H9 (cell line): Measurements from ENCODE around the gene KIF26B. TPM values are rescaled to one million over a fixed set of nuclear protein-coding genes. Genes with fewer than 3 reads are reported as not detected.

ENCODE experiments used
- DNase-seq: peaks from one replicate; pipeline ENCODE4 v3.0.0-alpha.2; 2017
- H2AFZ ChIP-seq: one replicate; pipeline ENCODE4 v1.6.1; 2013; ENCODE audit warnings: mild to moderate bottlenecking, low read length, control low read depth, moderate library complexity
- H2AK5ac ChIP-seq: 2 replicates; pipeline ENCODE4 v1.6.1; 2013; ENCODE audit warnings: low read length, control low read depth, mixed read lengths; ENCODE audit not compliant: insufficient read length
- H2BK120ac ChIP-seq: one replicate; pipeline ENCODE4 v1.6.1; 2013; ENCODE audit warnings: low read depth, mild to moderate bottlenecking, low read length, control low read depth, inconsistent platforms; ENCODE audit not compliant: poor library complexity, severe bottlenecking
- H2BK12ac ChIP-seq: 2 replicates; pipeline ENCODE4 v1.6.1; 2013; ENCODE audit warnings: low read length, control low read depth, mixed read lengths, low read depth; ENCODE audit not compliant: insufficient read length
- H2BK15ac ChIP-seq: 2 replicates; pipeline ENCODE4 v1.6.1; 2013; ENCODE audit warnings: low read depth, low read length, control low read depth
- H2BK20ac ChIP-seq: one replicate; pipeline ENCODE4 v1.6.1; 2013; ENCODE audit warnings: low read depth, mild to moderate bottlenecking, low read length, control low read depth, inconsistent platforms; ENCODE audit not compliant: poor library complexity, severe bottlenecking
- H2BK5ac ChIP-seq: 2 replicates; pipeline ENCODE4 v1.6.1; 2013; ENCODE audit warnings: low read length, control low read depth, mixed read lengths; ENCODE audit not compliant: insufficient read length
- H3K14ac ChIP-seq: 2 replicates; pipeline ENCODE4 v1.6.1; 2013; ENCODE audit warnings: low read length, control low read depth; ENCODE audit not compliant: insufficient read depth
- H3K18ac ChIP-seq: 2 replicates; pipeline ENCODE4 v1.6.1; 2013; ENCODE audit warnings: low read depth, mild to moderate bottlenecking, mixed read lengths, low read length, control low read depth; ENCODE audit not compliant: insufficient read length
- H3K23ac ChIP-seq: 2 replicates; pipeline ENCODE4 v1.6.1; 2013; ENCODE audit warnings: low read length, control low read depth, mixed read lengths, low read depth; ENCODE audit not compliant: insufficient read length
- H3K23me2 ChIP-seq: 2 replicates; pipeline ENCODE4 v1.6.1; 2013; ENCODE audit warnings: low read depth, mild to moderate bottlenecking, mixed read lengths, low read length, control low read depth; ENCODE audit not compliant: insufficient read length, poor library complexity, severe bottlenecking
- H3K27ac ChIP-seq: 2 replicates; pipeline ENCODE4 v1.5.1; 2013; ENCODE audit warnings: low read length, control low read depth, mixed read lengths, low read depth; ENCODE audit not compliant: insufficient read length
- H3K27me3 ChIP-seq: 2 replicates; pipeline ENCODE4 v1.6.1; 2013; ENCODE audit warnings: low read length, control low read depth, inconsistent platforms; ENCODE audit not compliant: insufficient read depth
- H3K4ac ChIP-seq: 2 replicates; pipeline ENCODE4 v1.6.1; 2013; ENCODE audit warnings: low read depth, mild to moderate bottlenecking, control low read depth, inconsistent platforms, low read length, moderate library complexity
- H3K4me1 ChIP-seq: 2 replicates; pipeline ENCODE4 v1.6.1; 2013; ENCODE audit warnings: low read length, control low read depth, inconsistent platforms; ENCODE audit not compliant: insufficient read depth
- H3K4me2 ChIP-seq: 2 replicates; pipeline ENCODE4 v1.6.1; 2013; ENCODE audit warnings: low read length, control low read depth, mixed read lengths; ENCODE audit not compliant: insufficient read length, insufficient read depth
- H3K56ac ChIP-seq: 2 replicates; pipeline ENCODE4 v1.6.1; 2013; ENCODE audit warnings: low read depth, mild to moderate bottlenecking, mixed read lengths, low read length, control low read depth; ENCODE audit not compliant: insufficient read length
- H3K79me1 ChIP-seq: 2 replicates; pipeline ENCODE4 v1.6.1; 2013; ENCODE audit warnings: low read depth, mild to moderate bottlenecking, moderate library complexity, low read length, control low read depth, inconsistent platforms; ENCODE audit not compliant: insufficient read depth, poor library complexity, severe bottlenecking
- H3K79me2 ChIP-seq: 2 replicates; pipeline ENCODE4 v1.6.1; 2013; ENCODE audit warnings: low read length, control low read depth, inconsistent platforms; ENCODE audit not compliant: insufficient read depth
- H3K9ac ChIP-seq: 2 replicates; pipeline ENCODE4 v1.6.1; 2013; ENCODE audit warnings: low read length, control low read depth, mixed read lengths; ENCODE audit not compliant: insufficient read length; ENCODE audit errors: extremely low read depth
- H3K9me3 ChIP-seq: one replicate; pipeline ENCODE4 v1.6.1; 2013; ENCODE audit warnings: low read depth, low read length, inconsistent platforms; ENCODE audit not compliant: control insufficient read depth
- H3T11ph ChIP-seq: one replicate; pipeline ENCODE4 v1.6.1; 2013; ENCODE audit warnings: mild to moderate bottlenecking, low read length, control low read depth, inconsistent platforms
- H4K20me1 ChIP-seq: one replicate; pipeline ENCODE4 v1.6.1; 2013; ENCODE audit not compliant: control insufficient read depth, insufficient read length, insufficient read depth
- H4K5ac ChIP-seq: 2 replicates; pipeline ENCODE4 v1.6.1; 2013; ENCODE audit warnings: low read depth, mild to moderate bottlenecking, mixed read lengths, low read length, control low read depth; ENCODE audit not compliant: insufficient read length
- H4K8ac ChIP-seq: replicated peaks from 2 replicates; pipeline ENCODE4 v1.6.1; 2013; ENCODE audit warnings: low read length, control low read depth, mixed read lengths, low read depth; ENCODE audit not compliant: insufficient read length
- H4K91ac ChIP-seq: 2 replicates; pipeline ENCODE4 v1.6.1; 2013; ENCODE audit warnings: low read depth, mild to moderate bottlenecking, moderate library complexity, mixed read lengths, low read length, control low read depth; ENCODE audit not compliant: insufficient read length
- H3K27ac Mint-ChIP-seq, 3 experiments: 2 replicates in 2 of 3; 3 replicates in 1 of 3; pipeline ENCODE4 v1.8.0; 2020 to 2021; ENCODE audit warnings: mixed read lengths in 3 of 3, mild to moderate bottlenecking in 1 of 3, moderate library complexity in 1 of 3
- H3K27me3 Mint-ChIP-seq: 2 replicates; pipeline ENCODE4 v1.8.0; 2021; ENCODE audit warnings: low read depth, mild to moderate bottlenecking, moderate library complexity, mixed read lengths
- H3K36me3 Mint-ChIP-seq, 3 experiments: 2 replicates in 2 of 3; 3 replicates in 1 of 3; pipeline ENCODE4 v1.8.0; 2020 to 2021; ENCODE audit warnings: low read depth in 3 of 3, mixed read lengths in 3 of 3; ENCODE audit not compliant: insufficient read depth in 1 of 3
- H3K4me1 Mint-ChIP-seq, 2 experiments: 2 replicates each; pipeline ENCODE4 v1.8.0; 2020; ENCODE audit warnings: mixed read lengths in 2 of 2
- H3K4me3 Mint-ChIP-seq, 2 experiments: 2 replicates in 1 of 2; 3 replicates in 1 of 2; pipeline ENCODE4 v1.8.0; 2020 to 2021; ENCODE audit warnings: mild to moderate bottlenecking in 2 of 2, mixed read lengths in 2 of 2, moderate library complexity in 1 of 2
- H3K9me3 Mint-ChIP-seq, 2 experiments: 2 replicates in 1 of 2; 3 replicates in 1 of 2; pipeline ENCODE4 v1.8.0; 2020; ENCODE audit warnings: mild to moderate bottlenecking in 2 of 2, mixed read lengths in 2 of 2, moderate library complexity in 1 of 2
- WGBS: extraction: QIAGEN DNeasy Blood & Tissue Kit; methylation state at CpG from one replicate; pipeline ENCODE4 v1.1.7; 2013; ENCODE audit warnings: missing lambda C conversion rate, low lambda C conversion rate, mixed read lengths; ENCODE audit not compliant: insufficient read length; ENCODE audit errors: extremely low coverage; 5-methylcytosine and 5-hydroxymethylcytosine counted together
- total RNA-seq: library from RNA; stranded (reverse); gene quantifications from 2 replicates; pipeline ENCODE4 v1.2.1, GENCODE V29; 2021
- TF ChIP-seq, protein P1 (sequence below): fragments of 200-600 bp; sonication (generic); conservative IDR thresholded peaks from 3 replicates; pipeline ENCODE4 v1.8.0; 2021; ENCODE audit warnings: antibody characterized with exemption, mild to moderate bottlenecking

Gene KIF26B
- total RNA-seq, 1 experiment from 2014 or later: 0.13 TPM

DNA sequence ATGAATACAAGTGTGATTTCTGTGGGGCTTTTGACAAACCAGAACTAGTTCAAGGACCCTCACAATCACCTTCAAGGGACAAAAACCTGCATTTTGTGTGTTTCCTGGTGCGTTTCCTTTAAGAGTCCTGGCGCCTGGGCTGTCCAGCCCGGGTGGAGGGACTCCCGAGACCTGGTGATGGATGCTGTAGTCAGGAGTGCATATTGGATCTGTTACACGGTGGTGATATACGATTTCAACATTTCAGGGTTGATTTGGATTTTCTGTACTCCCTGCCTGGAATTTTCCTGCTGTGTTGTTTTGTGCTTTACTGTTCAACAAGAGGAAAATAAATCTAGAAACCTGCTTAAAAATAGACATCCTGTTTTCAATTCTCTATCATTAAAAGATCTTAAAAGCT is 162.0 kb downstream of the KIF26B start:
- WGBS: no CpG with 5 or more reads among the region's 6 CpGs

More for the DNA sequence above, 162.0 kb downstream of the KIF26B start:
- Histone ChIP-seq H3K4ac (no peak overlapping the region), H3K23ac (no peak overlapping the region), H2BK20ac (no peak overlapping the region), H3K18ac (no peak overlapping the region), H4K5ac (no peak overlapping the region), H3K79me2 (no peaks in the 10 kb centered on the region), H3K23me2 (no peaks in the 10 kb centered on the region), H2BK12ac (no peak overlapping the region), H3K9me3 (no peaks in the 10 kb centered on the region), H3K27ac (no peak overlapping the region), H3T11ph (no peak overlapping the region), H3K4me2 (no peak overlapping the region), H2BK5ac (no peak overlapping the region), H2AK5ac (no peak overlapping the region), H2AFZ (no peak overlapping the region), H4K8ac (no peak overlapping the region), H3K27me3 (no peaks in the 10 kb centered on the region), H4K20me1 (no peaks in the 10 kb centered on the region), H2BK120ac (no peak overlapping the region), H3K4me1 (peaks cover 2% of the 10 kb centered on the region; the same call in 1 of the 2 replicates), H3K79me1 (no peaks in the 10 kb centered on the region), H3K9ac (no peak overlapping the region), H3K14ac (no peak overlapping the region), H4K91ac (no peak overlapping the region), H2BK15ac (no peak overlapping the region), H3K56ac (no peak overlapping the region)
- peaks cover 30 to 34% of the 10 kb centered on the region in 2 experiments for H3K4me1 Mint-ChIP-seq
- H3K36me3 Mint-ChIP-seq: no peaks in the 10 kb centered on the region
- H3K4me3 Mint-ChIP-seq: no peak overlapping the region
- TF ChIP-seq, protein P1, sequence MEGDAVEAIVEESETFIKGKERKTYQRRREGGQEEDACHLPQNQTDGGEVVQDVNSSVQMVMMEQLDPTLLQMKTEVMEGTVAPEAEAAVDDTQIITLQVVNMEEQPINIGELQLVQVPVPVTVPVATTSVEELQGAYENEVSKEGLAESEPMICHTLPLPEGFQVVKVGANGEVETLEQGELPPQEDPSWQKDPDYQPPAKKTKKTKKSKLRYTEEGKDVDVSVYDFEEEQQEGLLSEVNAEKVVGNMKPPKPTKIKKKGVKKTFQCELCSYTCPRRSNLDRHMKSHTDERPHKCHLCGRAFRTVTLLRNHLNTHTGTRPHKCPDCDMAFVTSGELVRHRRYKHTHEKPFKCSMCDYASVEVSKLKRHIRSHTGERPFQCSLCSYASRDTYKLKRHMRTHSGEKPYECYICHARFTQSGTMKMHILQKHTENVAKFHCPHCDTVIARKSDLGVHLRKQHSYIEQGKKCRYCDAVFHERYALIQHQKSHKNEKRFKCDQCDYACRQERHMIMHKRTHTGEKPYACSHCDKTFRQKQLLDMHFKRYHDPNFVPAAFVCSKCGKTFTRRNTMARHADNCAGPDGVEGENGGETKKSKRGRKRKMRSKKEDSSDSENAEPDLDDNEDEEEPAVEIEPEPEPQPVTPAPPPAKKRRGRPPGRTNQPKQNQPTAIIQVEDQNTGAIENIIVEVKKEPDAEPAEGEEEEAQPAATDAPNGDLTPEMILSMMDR: no peak
- no peak overlapping the region for H3K27ac Mint-ChIP-seq
- H3K9me3 Mint-ChIP-seq: no peaks in the 10 kb centered on the region
- peaks cover 8% of the 10 kb centered on the region for H3K27me3 Mint-ChIP-seq
- no peak for DNase-seq
